Neural progenitor cell (in vitro differentiated cells): ENCODE results near the gene HAL. TPM values are rescaled to one million over a fixed set of nuclear protein-coding genes. Genes with fewer than 3 reads are reported as not detected.

Source experiments
- DNase-seq: peaks from one replicate; pipeline ENCODE4 v3.0.0-alpha.2; 2016; ENCODE audit warnings: low spot score
- H2AFZ ChIP-seq: fragments of 200-600 bp; sonication (generic); replicated peaks from 2 replicates; pipeline ENCODE4 v1.6.1; 2016; ENCODE audit warnings: antibody characterized with exemption
- H3F3A ChIP-seq: fragments of 200-600 bp; sonication (generic); 2 replicates; pipeline ENCODE4 v1.6.1; 2016; ENCODE audit warnings: antibody characterized with exemption, low read depth
- H3K27ac ChIP-seq: fragments of 200-600 bp; sonication (generic); 2 replicates; pipeline ENCODE4 v1.5.1; 2016; ENCODE audit warnings: mild to moderate bottlenecking
- H3K27me3 ChIP-seq: fragments of 200-600 bp; sonication (generic); 2 replicates; pipeline ENCODE4 v1.6.1; 2016; ENCODE audit warnings: mild to moderate bottlenecking, moderate library complexity
- H3K36me3 ChIP-seq: fragments of 200-600 bp; sonication (generic); 2 replicates; pipeline ENCODE4 v1.5.1; 2016
- H3K4me1 ChIP-seq: fragments of 200-600 bp; sonication (generic); 2 replicates; pipeline ENCODE4 v1.6.1; 2016; ENCODE audit warnings: mixed run types
- H3K4me2 ChIP-seq: fragments of 200-600 bp; sonication (generic); 2 replicates; pipeline ENCODE4 v1.6.1; 2016
- H3K4me3 ChIP-seq: fragments of 200-600 bp; sonication (generic); 2 replicates; pipeline ENCODE4 v1.5.1; 2016
- H3K79me2 ChIP-seq: fragments of 200-600 bp; sonication (generic); 2 replicates; pipeline ENCODE4 v1.6.1; 2016; ENCODE audit warnings: low read depth
- H3K9ac ChIP-seq: fragments of 200-600 bp; sonication (generic); 2 replicates; pipeline ENCODE4 v1.6.1; 2016
- H3K9me3 ChIP-seq: fragments of 200-600 bp; sonication (generic); 2 replicates; pipeline ENCODE4 v1.5.1; 2016; ENCODE audit warnings: low read depth
- H4K20me1 ChIP-seq: fragments of 200-600 bp; sonication (generic); 2 replicates; pipeline ENCODE4 v1.6.1; 2016; ENCODE audit warnings: low read depth
- H3K27ac Mint-ChIP-seq: 3 replicates; pipeline ENCODE4 v1.8.0; 2021; ENCODE audit warnings: mixed read lengths
- H3K27me3 Mint-ChIP-seq: 2 replicates; pipeline ENCODE4 v1.8.0; 2022; ENCODE audit warnings: low read depth, mild to moderate bottlenecking, inconsistent platforms, moderate library complexity, mixed read lengths; ENCODE audit not compliant: insufficient read depth
- H3K36me3 Mint-ChIP-seq: 3 replicates; pipeline ENCODE4 v1.8.0; 2021; ENCODE audit warnings: mixed read lengths
- H3K4me1 Mint-ChIP-seq: 3 replicates; pipeline ENCODE4 v1.8.0; 2021; ENCODE audit warnings: mixed read lengths
- H3K4me3 Mint-ChIP-seq: 3 replicates; pipeline ENCODE4 v1.8.0; 2021; ENCODE audit warnings: mild to moderate bottlenecking, moderate library complexity, mixed read lengths
- H3K9me3 Mint-ChIP-seq: 3 replicates; pipeline ENCODE4 v1.8.0; 2020; ENCODE audit warnings: mixed read lengths
- EZH2 ChIP-seq: fragments of 200-600 bp; sonication (generic); IDR thresholded peaks from 2 replicates; pipeline ENCODE4 v1.6.1; 2017; ENCODE audit warnings: antibody characterized with exemption, mild to moderate bottlenecking, moderate library complexity
- EZH2phosphoT487 ChIP-seq: fragments of 200-600 bp; sonication (generic); IDR thresholded peaks from 2 replicates; pipeline ENCODE4 v1.6.1; 2017; ENCODE audit warnings: antibody characterized with exemption
- total RNA-seq: library from RNA; depleted of rRNA; stranded (reverse); fragments of >200 nt; gene quantifications from 2 replicates; pipeline ENCODE4 v1.2.3, GENCODE V29; 2015; ENCODE audit warnings: low replicate concordance
- TF ChIP-seq, protein P1 (sequence below): fragments of 200-600 bp; sonication (generic); IDR thresholded peaks from 2 replicates; pipeline ENCODE4 v1.5.1; 2017; ENCODE audit warnings: antibody characterized with exemption, mild to moderate bottlenecking

The HAL gene
- total RNA-seq, 1 donor from 2014 or later, result 0.06 TPM

DNA sequence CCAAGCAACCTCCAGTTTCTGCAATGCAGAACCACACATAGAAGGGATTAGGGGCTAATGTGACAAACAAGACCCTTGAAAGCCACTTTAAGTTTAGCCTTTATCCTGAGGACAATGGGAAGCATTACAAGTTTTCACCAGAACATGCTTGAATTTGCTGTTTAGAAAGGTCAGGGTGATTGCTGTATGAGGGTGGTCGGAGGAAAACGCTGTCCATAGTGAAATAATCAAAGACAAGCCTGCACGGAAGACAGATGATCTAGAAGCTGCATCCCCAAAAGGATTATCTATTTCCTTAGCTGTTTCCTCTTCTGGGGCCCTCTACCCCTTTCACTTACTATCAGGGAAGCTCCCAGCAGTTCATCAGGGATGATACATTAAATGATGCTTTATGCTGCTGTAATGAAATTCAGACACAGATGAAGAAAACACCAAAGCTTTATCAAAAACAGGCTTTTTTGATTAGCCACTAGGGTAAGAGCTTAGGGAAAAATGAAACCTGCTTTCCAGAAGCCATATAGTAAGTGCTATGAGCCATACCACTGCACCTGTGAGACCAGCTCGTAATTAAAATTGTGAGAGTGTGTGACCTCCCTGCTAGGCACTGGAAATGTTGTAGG, 6.5 kb downstream of the HAL start:
- Histone ChIP-seq H4K20me1 (no peaks in the 10 kb centered on the region), H3K9me3 (no peaks in the 10 kb centered on the region), H3K27me3 (no peaks in the 10 kb centered on the region), H3K4me1 (peaks cover 19% of the 10 kb centered on the region), H2AFZ (no peak overlapping the region), H3K27ac (no peak overlapping the region), H3K4me3 (no peak overlapping the region), H3K79me2 (no peaks in the 10 kb centered on the region), H3K36me3 (no peaks in the 10 kb centered on the region), H3K4me2 (no peak overlapping the region), H3K9ac (no peak overlapping the region), H3F3A (no peaks in the 10 kb centered on the region)
- no peak for DNase-seq
- TF ChIP-seq, protein P1, sequence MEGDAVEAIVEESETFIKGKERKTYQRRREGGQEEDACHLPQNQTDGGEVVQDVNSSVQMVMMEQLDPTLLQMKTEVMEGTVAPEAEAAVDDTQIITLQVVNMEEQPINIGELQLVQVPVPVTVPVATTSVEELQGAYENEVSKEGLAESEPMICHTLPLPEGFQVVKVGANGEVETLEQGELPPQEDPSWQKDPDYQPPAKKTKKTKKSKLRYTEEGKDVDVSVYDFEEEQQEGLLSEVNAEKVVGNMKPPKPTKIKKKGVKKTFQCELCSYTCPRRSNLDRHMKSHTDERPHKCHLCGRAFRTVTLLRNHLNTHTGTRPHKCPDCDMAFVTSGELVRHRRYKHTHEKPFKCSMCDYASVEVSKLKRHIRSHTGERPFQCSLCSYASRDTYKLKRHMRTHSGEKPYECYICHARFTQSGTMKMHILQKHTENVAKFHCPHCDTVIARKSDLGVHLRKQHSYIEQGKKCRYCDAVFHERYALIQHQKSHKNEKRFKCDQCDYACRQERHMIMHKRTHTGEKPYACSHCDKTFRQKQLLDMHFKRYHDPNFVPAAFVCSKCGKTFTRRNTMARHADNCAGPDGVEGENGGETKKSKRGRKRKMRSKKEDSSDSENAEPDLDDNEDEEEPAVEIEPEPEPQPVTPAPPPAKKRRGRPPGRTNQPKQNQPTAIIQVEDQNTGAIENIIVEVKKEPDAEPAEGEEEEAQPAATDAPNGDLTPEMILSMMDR, result no peak
- no peak for TF ChIP-seq EZH2phosphoT487
- no peak for TF ChIP-seq EZH2
- Mint-ChIP-seq H3K27me3 (peaks cover 5% of the 10 kb centered on the region), H3K4me3 (no peak overlapping the region), H3K27ac (no peak overlapping the region), H3K9me3 (no peaks in the 10 kb centered on the region), H3K36me3 (no peaks in the 10 kb centered on the region), H3K4me1 (peaks cover 24% of the 10 kb centered on the region)

DNA sequence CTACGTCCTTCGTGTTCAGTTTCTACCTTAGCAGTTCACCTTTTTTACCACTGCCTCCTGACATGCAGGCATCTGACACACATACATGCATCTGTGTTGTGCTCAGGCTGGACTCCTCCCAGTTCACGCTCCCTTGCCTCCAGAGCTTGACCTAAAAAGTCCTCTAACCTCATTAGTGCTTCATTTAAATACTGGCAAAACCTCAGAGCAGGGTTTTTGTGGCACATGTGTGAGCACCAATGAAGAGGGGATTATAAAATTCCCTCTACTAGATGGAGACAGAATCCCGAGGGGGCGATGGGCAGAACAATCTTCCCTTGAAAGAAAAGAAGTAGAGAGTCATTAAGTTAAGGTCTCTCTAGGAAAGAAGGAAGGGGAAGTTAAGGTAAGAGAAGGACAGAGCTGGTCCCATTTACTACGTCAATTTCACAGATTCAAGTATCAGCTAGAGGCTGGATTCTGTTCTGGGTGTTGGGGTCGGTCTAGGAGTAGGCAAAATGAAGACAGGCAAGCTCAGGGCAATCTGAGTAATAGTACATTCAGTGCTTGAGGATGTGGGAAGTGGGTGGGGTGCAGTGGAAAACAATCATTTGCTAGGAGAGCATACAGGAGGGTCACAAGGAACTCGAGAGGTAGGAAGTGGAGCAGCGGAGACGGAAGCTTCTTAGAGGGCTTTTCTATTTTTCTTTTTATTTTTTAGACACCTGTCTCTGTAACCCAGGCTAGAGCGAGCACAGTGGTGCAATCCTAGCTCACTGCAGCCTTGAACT, 7.5 kb downstream of the HAL start:
- H3K36me3 ChIP-seq, result no peaks in the 10 kb centered on the region
- Mint-ChIP-seq H3K27me3 (peaks cover 5% of the 10 kb centered on the region), H3K4me1 (peaks cover 24% of the 10 kb centered on the region), H3K9me3 (no peaks in the 10 kb centered on the region), H3K27ac (no peak overlapping the region), H3K4me3 (no peak overlapping the region), H3K36me3 (no peaks in the 10 kb centered on the region)
- H2AFZ ChIP-seq, result no peak overlapping the region
- H3K79me2 ChIP-seq, result no peaks in the 10 kb centered on the region
- no peak overlapping the region for H3K9ac ChIP-seq
- no peaks in the 10 kb centered on the region for H3F3A ChIP-seq
- DNase-seq, result no peak
- no peaks in the 10 kb centered on the region for H3K9me3 ChIP-seq
- H3K4me2 ChIP-seq, result no peak overlapping the region
- peaks cover 19% of the 10 kb centered on the region for H3K4me1 ChIP-seq
- H3K4me3 ChIP-seq, result no peak overlapping the region
- TF ChIP-seq EZH2phosphoT487, result no peak
- no peak for TF ChIP-seq EZH2
- TF ChIP-seq, protein P1, result no peak
- H3K27ac ChIP-seq, result no peak overlapping the region
- H4K20me1 ChIP-seq, result no peaks in the 10 kb centered on the region
- H3K27me3 ChIP-seq, result no peaks in the 10 kb centered on the region

DNA sequence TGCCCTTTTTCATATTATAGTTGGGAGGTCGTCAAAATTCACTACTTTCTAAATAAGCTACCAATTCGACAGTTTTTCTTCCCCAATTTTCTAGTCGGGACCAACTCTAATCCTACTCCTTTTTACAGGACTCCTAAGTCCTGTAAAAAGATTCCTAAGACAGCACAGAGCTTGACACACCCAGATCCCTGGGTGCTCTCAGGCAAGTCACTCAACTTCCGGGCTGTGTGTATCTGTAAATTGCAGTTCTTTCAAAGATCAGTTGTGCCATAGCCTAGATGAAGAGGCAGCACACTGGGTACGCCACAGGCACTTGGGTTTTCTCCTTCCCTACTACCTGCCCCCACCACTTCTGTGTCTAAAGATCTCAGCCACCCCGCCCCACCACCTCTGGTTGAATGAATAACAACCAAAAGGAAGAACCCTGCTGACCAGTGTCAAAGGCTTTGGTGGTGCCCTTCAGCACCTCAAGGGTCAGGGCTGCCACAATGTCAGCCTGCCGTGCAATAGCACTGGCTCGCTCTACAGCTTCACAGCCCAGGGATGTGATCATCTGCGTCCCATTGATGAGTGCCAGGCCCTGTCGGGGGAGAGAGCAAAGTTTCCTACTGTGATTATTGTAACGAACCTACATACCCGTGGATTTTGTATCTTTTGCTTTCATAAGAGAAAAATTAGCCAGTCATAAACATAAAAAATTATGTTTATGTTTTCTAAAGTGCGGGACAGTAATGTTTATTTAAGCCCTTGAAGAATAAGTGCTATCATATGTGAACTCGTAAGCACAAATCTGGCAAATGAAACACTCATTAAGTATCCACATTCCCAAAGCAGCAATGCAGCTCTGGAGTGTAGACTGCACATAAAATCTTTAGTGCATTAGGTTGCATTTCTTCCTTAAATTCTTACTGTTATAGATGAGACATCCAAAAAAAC, 9.2 kb downstream of the HAL start:
- Mint-ChIP-seq H3K27ac (no peak overlapping the region), H3K36me3 (no peaks in the 10 kb centered on the region), H3K27me3 (peaks cover 5% of the 10 kb centered on the region), H3K4me1 (peaks cover 24% of the 10 kb centered on the region), H3K9me3 (no peaks in the 10 kb centered on the region), H3K4me3 (no peak overlapping the region)
- no peak overlapping the region for H3K27ac ChIP-seq
- no peak for DNase-seq
- no peaks in the 10 kb centered on the region for H3K9me3 ChIP-seq
- no peaks in the 10 kb centered on the region for H3F3A ChIP-seq
- no peak overlapping the region for H3K9ac ChIP-seq
- no peaks in the 10 kb centered on the region for H3K27me3 ChIP-seq
- H3K79me2 ChIP-seq, result no peaks in the 10 kb centered on the region
- TF ChIP-seq, protein P1, result no peak
- TF ChIP-seq EZH2phosphoT487 (no peak), EZH2 (no peak)
- H3K4me3 ChIP-seq, result no peak overlapping the region
- H3K4me1 ChIP-seq, result peaks cover 19% of the 10 kb centered on the region
- no peaks in the 10 kb centered on the region for H4K20me1 ChIP-seq
- H3K4me2 ChIP-seq, result peak overlapping the region; percentile 29
- H2AFZ ChIP-seq, result no peak overlapping the region
- no peaks in the 10 kb centered on the region for H3K36me3 ChIP-seq
